Osteoblast (primary cell): ENCODE results near the gene SH3RF3. TPM values are rescaled to one million over a fixed set of nuclear protein-coding genes. Genes with fewer than 3 reads are reported as not detected.

Source experiments
- DNase-seq: peaks from one replicate; pipeline ENCODE4 v3.0.0; 2011; ENCODE audit warnings: low spot score, mixed read lengths; ENCODE audit not compliant: insufficient read length; ENCODE audit errors: missing footprints
- H2AFZ ChIP-seq: 2 replicates; pipeline ENCODE4 v1.6.0; 2011; ENCODE audit warnings: mild to moderate bottlenecking, low read length
- H3K27ac ChIP-seq: 2 replicates; pipeline ENCODE4 v1.5.1; 2011; ENCODE audit warnings: mild to moderate bottlenecking, low read depth, low read length, moderate library complexity
- H3K27me3 ChIP-seq: 2 replicates; pipeline ENCODE4 v1.6.0; 2012; ENCODE audit warnings: mild to moderate bottlenecking, control low read depth, inconsistent platforms, low read length, moderate library complexity; ENCODE audit not compliant: insufficient read depth
- H3K36me3 ChIP-seq: 2 replicates; pipeline ENCODE4 v1.5.1; 2011; ENCODE audit warnings: mild to moderate bottlenecking, low read length, control low read depth, moderate library complexity; ENCODE audit not compliant: insufficient read depth
- H3K4me1 ChIP-seq: 2 replicates; pipeline ENCODE4 v1.5.1; 2011; ENCODE audit warnings: mild to moderate bottlenecking, low read length, control low read depth, moderate library complexity; ENCODE audit not compliant: insufficient read depth
- H3K4me2 ChIP-seq: 2 replicates; pipeline ENCODE4 v1.6.0; 2011; ENCODE audit warnings: mild to moderate bottlenecking, low read length; ENCODE audit not compliant: insufficient read depth
- H3K4me3 ChIP-seq: fragments of 200-600 bp; sonication (generic); 3 replicates; pipeline ENCODE4 v1.5.1; 2012; ENCODE audit warnings: mild to moderate bottlenecking, low read length, inconsistent platforms; ENCODE audit not compliant: insufficient read depth
- H3K79me2 ChIP-seq: 2 replicates; pipeline ENCODE4 v1.6.0; 2012; ENCODE audit warnings: mild to moderate bottlenecking, low read length, control low read depth, inconsistent platforms; ENCODE audit not compliant: insufficient read depth
- H3K9me3 ChIP-seq: 2 replicates; pipeline ENCODE4 v1.5.1; 2011; ENCODE audit warnings: low read depth, low read length, control low read depth
- H4K20me1 ChIP-seq: 2 replicates; pipeline ENCODE4 v1.6.0; 2012; ENCODE audit warnings: mild to moderate bottlenecking, low read length, control low read depth; ENCODE audit not compliant: insufficient read depth
- CTCF ChIP-seq: IDR thresholded peaks from 2 replicates; pipeline ENCODE4 v1.5.1; 2011; ENCODE audit warnings: mild to moderate bottlenecking, low read depth, low read length, moderate library complexity; ENCODE audit errors: extremely low read depth
- total RNA-seq: library from RNA; depleted of rRNA; stranded (reverse); fragments of >200 nt; gene quantifications from 2 replicates; pipeline ENCODE4 v1.2.3, GENCODE V29; 2012

Gene SH3RF3
- total RNA-seq, 1 donor = 14.8 TPM

- Histone ChIP-seq H3K79me2 (peaks cover 10% of the 10 kb centered on the region), H4K20me1 (peaks cover 4% of the 10 kb centered on the region), H2AFZ (no peak overlapping the region), H3K36me3 (no peaks in the 10 kb centered on the region), H3K9me3 (no peaks in the 10 kb centered on the region), H3K4me3 (no peak overlapping the region), H3K27ac (no peak overlapping the region), H3K27me3 (no peaks in the 10 kb centered on the region), H3K4me1 (no peaks in the 10 kb centered on the region), H3K4me2 (no peak overlapping the region)
- no peak for TF ChIP-seq CTCF
- no peak for DNase-seq
Observed at GRCh38 chr2:109368798-109369197, 239.8 kb downstream of the SH3RF3 start.

DNA sequence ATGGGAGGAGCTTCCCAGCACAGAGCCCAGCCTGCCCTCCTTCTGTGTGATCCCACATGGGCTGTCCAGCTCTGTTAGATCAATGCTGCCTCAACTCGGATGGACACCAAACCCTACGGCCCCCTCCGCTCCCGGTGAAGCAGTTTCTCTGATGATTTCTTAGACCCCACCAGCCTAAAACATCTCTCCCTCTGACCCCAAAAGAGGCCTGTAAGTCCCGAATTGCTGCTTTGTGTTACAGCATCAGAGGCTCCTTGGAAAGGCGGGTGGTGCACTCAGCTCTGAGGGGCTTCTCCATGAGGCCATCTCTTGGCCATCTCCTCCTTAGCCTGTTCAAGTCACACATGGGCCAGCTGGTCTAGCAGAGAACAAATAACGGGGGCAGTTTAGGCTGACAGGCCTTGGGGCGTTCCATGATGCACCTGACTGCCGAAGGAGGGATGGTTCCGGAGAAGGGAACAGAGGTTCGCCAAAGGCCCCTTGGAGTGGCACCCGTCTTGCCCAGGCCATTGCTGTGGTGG lies 240.7 kb downstream of the SH3RF3 start:
- no peak for TF ChIP-seq CTCF
- DNase-seq = no peak
- no peaks in the 10 kb centered on the region for H3K36me3 ChIP-seq

GRCh38 chr2:109370399-109371035 lies 241.5 kb downstream of the SH3RF3 start:
- H3K9me3 ChIP-seq = no peaks in the 10 kb centered on the region
- H3K4me2 ChIP-seq = no peak overlapping the region
- H4K20me1 ChIP-seq = no peaks in the 10 kb centered on the region
- peak; percentile 65 for DNase-seq
- no peak for TF ChIP-seq CTCF
- H3K27ac ChIP-seq = no peak overlapping the region
- H3K36me3 ChIP-seq = peaks cover 4% of the 10 kb centered on the region
- no peak overlapping the region for H2AFZ ChIP-seq
- no peaks in the 10 kb centered on the region for H3K27me3 ChIP-seq
- H3K4me3 ChIP-seq = no peak overlapping the region
- H3K4me1 ChIP-seq = peaks cover under 1% of the 10 kb centered on the region
- peaks cover 4% of the 10 kb centered on the region for H3K79me2 ChIP-seq

More for the DNA sequence above, 240.7 kb downstream of the SH3RF3 start:
- Histone ChIP-seq H3K4me3 (no peak overlapping the region), H3K9me3 (no peaks in the 10 kb centered on the region), H3K4me2 (no peak overlapping the region), H3K27me3 (no peaks in the 10 kb centered on the region), H3K79me2 (peaks cover 10% of the 10 kb centered on the region), H4K20me1 (peaks cover 1% of the 10 kb centered on the region), H3K27ac (no peak overlapping the region), H2AFZ (no peak overlapping the region), H3K4me1 (no peaks in the 10 kb centered on the region)

- Histone ChIP-seq H4K20me1 (peaks cover 3% of the 10 kb centered on the region), H2AFZ (no peak overlapping the region), H3K27ac (no peak overlapping the region), H3K4me2 (no peak overlapping the region), H3K9me3 (no peaks in the 10 kb centered on the region), H3K27me3 (no peaks in the 10 kb centered on the region), H3K36me3 (peaks cover 4% of the 10 kb centered on the region), H3K79me2 (peaks cover 4% of the 10 kb centered on the region), H3K4me1 (peaks cover 5% of the 10 kb centered on the region), H3K4me3 (no peak overlapping the region)
- no peak for TF ChIP-seq CTCF
- peak; percentile 27 for DNase-seq
Observed at GRCh38 chr2:109371481-109372170, 242.6 kb downstream of the SH3RF3 start.
